ENCODE measurements around the gene FAM90A26.
"Not testable (repeated sequence)": the region's sequence is repeated elsewhere in the genome, so short reads cannot be mapped to it uniquely, and the experiment has no call there.

FAM90A26 gene

DNA sequence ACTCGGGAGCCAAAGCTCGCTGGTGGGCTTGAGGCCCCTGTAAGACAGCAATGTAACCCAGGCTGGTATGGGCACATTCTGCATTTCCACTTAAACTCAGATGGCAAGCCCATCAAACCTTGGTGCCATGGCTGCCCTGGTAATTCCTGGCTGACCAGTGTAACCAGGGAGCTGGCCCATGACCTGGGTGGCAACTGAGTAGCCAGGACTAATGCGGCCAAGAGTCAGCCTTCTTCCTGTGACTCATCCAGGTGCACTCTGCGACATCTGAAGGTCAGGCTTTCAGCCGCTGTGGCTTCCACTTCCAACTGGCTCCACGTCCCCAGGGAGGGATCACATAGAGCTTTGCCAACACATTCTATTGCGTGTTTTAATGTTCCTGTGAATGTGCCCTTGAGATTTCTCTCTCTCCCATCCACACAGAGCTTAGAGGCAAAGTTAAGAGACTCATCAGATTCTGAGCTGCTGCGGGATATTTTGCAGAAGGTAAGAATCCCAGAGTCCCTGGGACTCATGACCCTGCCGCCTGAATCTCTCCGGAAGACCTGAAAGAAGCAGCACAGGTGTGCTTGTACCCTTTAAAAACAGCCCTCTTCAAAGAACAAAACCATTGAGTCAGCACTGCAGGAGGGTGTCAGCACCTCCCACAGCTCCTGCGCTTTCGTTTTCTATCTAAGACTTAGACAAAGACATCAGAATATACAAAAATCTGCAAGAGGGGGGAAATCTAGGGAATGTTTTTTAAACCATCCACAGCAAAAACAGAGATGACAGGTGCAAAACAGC, 14.9 kb upstream of the FAM90A26 start:
- DNase-seq, result peak in 2 of 58 donors; percentile 8 to 10

DNA sequence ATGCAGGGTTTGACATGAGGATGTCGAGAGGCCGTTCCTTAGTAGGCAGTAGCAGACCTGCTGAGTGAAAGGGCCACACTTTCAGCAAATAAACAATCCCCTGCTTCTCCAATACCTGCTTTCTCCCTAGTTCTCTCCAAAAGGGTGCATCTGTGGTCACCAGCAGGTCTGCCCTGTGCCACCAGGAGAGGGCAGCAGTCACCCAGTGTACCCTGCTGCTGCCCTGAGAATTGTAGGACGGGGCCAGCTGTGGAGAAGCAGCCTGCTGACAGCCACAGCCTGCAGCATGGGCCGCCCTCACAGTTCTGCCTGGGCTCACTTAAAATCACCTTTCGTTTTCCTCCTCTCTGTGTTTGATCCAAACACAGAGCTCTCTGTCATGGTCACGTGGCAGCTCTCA, 11.8 kb upstream of the FAM90A26 start:
- DNase-seq, result peak in 2 of 58 donors; percentile 2 to 11

GRCh38 chr4:9160046-9160445, 10.2 kb upstream of the FAM90A26 start:
- not testable (repeated sequence) for DNase-seq

DNA sequence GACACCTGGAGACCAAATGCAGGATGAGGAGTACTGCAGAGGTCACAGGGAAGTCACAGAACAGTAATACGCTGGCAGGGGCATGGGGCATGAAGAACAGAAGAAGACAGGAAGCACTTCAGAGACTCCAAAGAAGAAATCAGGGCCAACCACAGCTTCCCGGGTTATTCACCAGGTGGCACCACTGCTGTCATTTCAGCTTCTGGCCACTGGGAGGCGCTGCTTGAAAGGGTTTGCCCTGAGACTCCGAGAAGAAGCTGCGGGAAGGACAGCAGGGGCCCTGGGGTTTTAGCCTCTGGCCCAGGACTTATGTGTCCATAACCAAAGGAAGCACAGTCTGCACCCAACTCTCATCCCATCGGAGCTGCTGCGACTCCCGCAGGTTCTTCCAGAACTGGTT, 4.2 kb upstream of the FAM90A26 start:
- peak in 7 of 58 donors; percentile 0 to 40 (median 12) for DNase-seq

DNA sequence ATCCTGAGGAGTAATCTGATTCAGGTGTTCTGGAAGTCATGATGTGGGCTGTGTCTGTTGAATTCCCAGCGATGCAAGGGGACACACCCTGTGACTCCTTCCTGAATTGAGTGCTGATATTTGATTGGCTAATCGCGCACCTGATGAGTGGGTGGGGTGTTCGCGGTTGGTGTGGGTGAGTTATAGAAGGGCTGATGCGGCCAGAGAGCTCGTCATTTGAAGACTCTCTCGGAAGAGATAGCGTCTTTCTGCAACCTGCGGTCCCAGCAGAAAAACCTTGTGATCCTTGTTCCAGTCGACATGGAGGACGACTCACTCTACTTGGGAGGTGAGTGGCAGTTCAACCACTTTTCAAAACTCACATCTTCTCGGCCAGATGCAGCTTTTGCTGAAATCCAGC, 40.1 kb downstream of the FAM90A26 start, which contains the start of gene USP17L10:
USP17L10 (plus strand) TSS at position 301 of the 400 bp plus-strand sequence; CDS start at position 301, 0 bp downstream.
- DNase-seq, result not testable (repeated sequence)

GRCh38 chr4:9214701-9215100, 44.5 kb downstream of the FAM90A26 start:
- not testable (repeated sequence) for DNase-seq

- not testable (repeated sequence) for DNase-seq
Observed at GRCh38 chr4:9215105-9215504, 44.9 kb downstream of the FAM90A26 start, which contains the start of gene USP17L11. TSS of gene USP17L11 (plus strand) at chr4:9215405. CDS start at chr4:9215405, 0 bp downstream.

DNA sequence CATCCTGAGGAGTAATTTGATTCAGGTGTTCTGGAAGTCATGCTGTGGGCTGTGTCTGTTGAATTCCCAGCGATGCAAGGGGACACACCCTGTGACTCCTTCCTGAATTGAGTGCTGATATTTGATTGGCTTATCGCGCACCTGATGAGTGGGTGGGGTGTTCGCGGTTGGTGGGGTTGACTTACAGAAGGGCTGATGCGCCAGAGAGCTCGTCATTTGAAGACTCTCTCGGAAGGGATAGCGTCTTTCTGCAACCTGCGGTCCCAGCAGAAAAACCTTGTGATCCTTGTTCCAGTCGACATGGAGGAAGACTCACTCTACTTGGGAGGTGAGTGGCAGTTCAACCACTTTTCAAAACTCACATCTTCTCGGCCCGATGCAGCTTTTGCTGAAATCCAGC, 49.6 kb downstream of the FAM90A26 start, which contains the start of gene USP17L12:
USP17L12 (plus strand) TSS at position 301 of the 400 bp plus-strand sequence; CDS start at position 301, 0 bp downstream.
- not testable (repeated sequence) for DNase-seq

DNA sequence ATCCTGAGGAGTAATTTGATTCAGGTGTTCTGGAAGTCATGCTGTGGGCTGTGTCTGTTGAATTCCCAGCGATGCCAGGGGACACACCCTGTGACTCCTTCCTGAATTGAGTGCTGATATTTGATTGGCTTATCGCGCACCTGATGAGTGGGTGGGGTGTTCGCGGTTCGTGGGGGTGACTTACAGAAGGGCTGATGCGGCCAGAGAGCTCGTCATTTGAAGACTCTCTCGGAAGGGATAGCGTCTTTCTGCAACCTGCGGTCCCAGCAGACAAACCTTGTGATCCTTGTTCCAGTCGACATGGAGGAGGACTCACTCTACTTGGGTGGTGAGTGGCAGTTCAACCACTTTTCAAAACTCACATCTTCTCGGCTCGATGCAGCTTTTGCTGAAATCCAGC, 54.4 kb downstream of the FAM90A26 start, which contains the start of gene USP17L13:
USP17L13 (plus strand) TSS at position 301 of the 400 bp plus-strand sequence; CDS start at position 301, 0 bp downstream.
- DNase-seq, result not testable (repeated sequence)
